Neural cell (in vitro differentiated cells): ENCODE data around the gene PATZ1.

ENCODE experiments used
- CTCF ChIP-seq: fragments of 450-650 bp; IDR thresholded peaks from 2 replicates; pipeline ENCODE4 v1.5.1; 2014; ENCODE audit warnings: antibody characterized with exemption, mild to moderate bottlenecking, moderate library complexity; ENCODE audit not compliant: poor library complexity, severe bottlenecking
- POLR2AphosphoS5 ChIP-seq: IDR thresholded peaks from 2 replicates; pipeline ENCODE4 v1.6.1; 2012
- RAD21 ChIP-seq: fragments of 450-650 bp; conservative IDR thresholded peaks from 2 replicates; pipeline ENCODE4 v1.6.1; 2014; ENCODE audit warnings: antibody characterized with exemption, mild to moderate bottlenecking, moderate library complexity
- REST ChIP-seq: IDR thresholded peaks from 2 replicates; pipeline ENCODE4 v1.6.1; 2012; ENCODE audit warnings: borderline replicate concordance

GRCh38 chr22:31344256-31344577, 1.9 kb downstream of the PATZ1 start:
- TF ChIP-seq CTCF: no peak
- TF ChIP-seq POLR2AphosphoS5: no peak
- no peak for TF ChIP-seq REST
- TF ChIP-seq RAD21: no peak
